GM19463 (cell line): Measurements from ENCODE around the gene PXMP4.
"Not testable (repeated sequence)": the region's sequence is repeated elsewhere in the genome, so short reads cannot be mapped to it uniquely, and the experiment has no call there.

ENCODE experiments used
- ATAC-seq: cut with Tn5 transposase; IDR thresholded peaks from one replicate; pipeline ENCODE4 v1.9.1; 2021; ENCODE audit warnings: mild to moderate bottlenecking, moderate library complexity; ENCODE audit not compliant: unreplicated experiment

The PXMP4 gene

GRCh38 chr20:33704197-33704924 lies 15.7 kb downstream of the PXMP4 start:
- no peak for ATAC-seq

- no peak for ATAC-seq
Observed at GRCh38 chr20:33703498-33704137, 16.5 kb downstream of the PXMP4 start.

- ATAC-seq: no peak
Observed at GRCh38 chr20:33702861-33703260, 17.2 kb downstream of the PXMP4 start.

GRCh38 chr20:33701629-33702450 lies 18.3 kb downstream of the PXMP4 start:
- no peak for ATAC-seq

- not testable (repeated sequence) for ATAC-seq
Observed at GRCh38 chr20:33700696-33701441, 19.2 kb downstream of the PXMP4 start.

GRCh38 chr20:33698966-33699365 lies 21.1 kb downstream of the PXMP4 start:
- not testable (repeated sequence) for ATAC-seq

- no peak for ATAC-seq
Observed at GRCh38 chr20:33697129-33697528, 23.0 kb downstream of the PXMP4 start.

GRCh38 chr20:33696448-33696847 lies 23.7 kb downstream of the PXMP4 start:
- no peak for ATAC-seq

GRCh38 chr20:33694639-33695012 lies 25.5 kb downstream of the PXMP4 start:
- no peak for ATAC-seq

GRCh38 chr20:33693741-33694638 lies 26.1 kb downstream of the PXMP4 start:
- no peak for ATAC-seq

- ATAC-seq: no peak
Observed at GRCh38 chr20:33693289-33693688, 26.8 kb downstream of the PXMP4 start.

- ATAC-seq: no peak
Observed at GRCh38 chr20:33689973-33690372, 30.1 kb downstream of the PXMP4 start.

GRCh38 chr20:33689493-33689892 lies 30.6 kb downstream of the PXMP4 start:
- no peak for ATAC-seq

GRCh38 chr20:33688938-33689424 lies 31.1 kb downstream of the PXMP4 start:
- ATAC-seq: no peak

GRCh38 chr20:33687993-33688937 lies 31.8 kb downstream of the PXMP4 start:
- ATAC-seq: no peak

- no peak for ATAC-seq
Observed at GRCh38 chr20:33687370-33687915, 32.7 kb downstream of the PXMP4 start.

- ATAC-seq: no peak
Observed at GRCh38 chr20:33686984-33687366, 33.1 kb downstream of the PXMP4 start.
